Measurements from ENCODE around the gene CTSD.
A peak's percentile ranks its signal among the peaks of the same experiment; 100 is the strongest.

Gene CTSD

GRCh38 chr11:1773131-1773993, 9.6 kb upstream of the CTSD start:
- no peaks in the 10 kb centered on the region for H3K27me3 ChIP-seq (replicated peaks)
- in situ Hi-C loops (cut with HindIII; ENCODE audit: low pct_ligation_motif_present, low sequenced_read_pairs) = no loop called here
- no peak overlapping the region for H3K27ac ChIP-seq
- no peak overlapping the region for H3K4me3 ChIP-seq (ENCODE audit: low read depth, low read length)
- no peak for TF ChIP-seq CTCF (IDR thresholded peaks at IDR 0.05; ENCODE audit: low read depth, low read length, missing control alignments)
- no peak for DNase-seq
- H3K36me3 ChIP-seq (replicated peaks) = no peaks in the 10 kb centered on the region

- in situ Hi-C loops (cut with HindIII; ENCODE audit: low pct_ligation_motif_present, low sequenced_read_pairs) = no loop called here
- peak overlapping the region; percentile 55 for H3K27ac ChIP-seq
- peak overlapping the region; percentile 9 for H3K4me3 ChIP-seq (ENCODE audit: low read depth, low read length)
- DNase-seq = peak; percentile 88
- no peaks in the 10 kb centered on the region for H3K27me3 ChIP-seq (replicated peaks)
- no peaks in the 10 kb centered on the region for H3K36me3 ChIP-seq (replicated peaks)
- no peak for TF ChIP-seq CTCF (IDR thresholded peaks at IDR 0.05; ENCODE audit: low read depth, low read length, missing control alignments)
Measured at GRCh38 chr11:1772270-1773130, 8.8 kb upstream of the CTSD start.

GRCh38 chr11:1771700-1772099, 8.0 kb upstream of the CTSD start:
- Histone ChIP-seq H3K4me3 (ENCODE audit: low read depth, low read length) (no peak overlapping the region), H3K27ac (peak overlapping the region; percentile 55), H3K36me3 (replicated peaks) (no peaks in the 10 kb centered on the region), H3K27me3 (replicated peaks) (no peaks in the 10 kb centered on the region)
- DNase-seq = peak; percentile 34
- TF ChIP-seq CTCF (IDR thresholded peaks at IDR 0.05; ENCODE audit: low read depth, low read length, missing control alignments) = no peak
- in situ Hi-C loops (cut with HindIII; ENCODE audit: low pct_ligation_motif_present, low sequenced_read_pairs) = no loop called here

- in situ Hi-C loops (cut with HindIII; ENCODE audit: low pct_ligation_motif_present, low sequenced_read_pairs) = no loop called here
- Histone ChIP-seq H3K27ac (no peak overlapping the region), H3K27me3 (replicated peaks) (no peaks in the 10 kb centered on the region), H3K4me3 (ENCODE audit: low read depth, low read length) (no peak overlapping the region), H3K36me3 (replicated peaks) (no peaks in the 10 kb centered on the region)
- DNase-seq = no peak
- no peak for TF ChIP-seq CTCF (IDR thresholded peaks at IDR 0.05; ENCODE audit: low read depth, low read length, missing control alignments)
Measured at GRCh38 chr11:1771273-1771672, 7.5 kb upstream of the CTSD start.

- TF ChIP-seq CTCF (IDR thresholded peaks at IDR 0.05; ENCODE audit: low read depth, low read length, missing control alignments) = no peak
- H3K27ac ChIP-seq = no peak overlapping the region
- no peaks in the 10 kb centered on the region for H3K36me3 ChIP-seq (replicated peaks)
- H3K4me3 ChIP-seq (ENCODE audit: low read depth, low read length) = no peak overlapping the region
- no peaks in the 10 kb centered on the region for H3K27me3 ChIP-seq (replicated peaks)
- in situ Hi-C loops (cut with HindIII; ENCODE audit: low pct_ligation_motif_present, low sequenced_read_pairs) = no loop called here
- DNase-seq = no peak
Measured at GRCh38 chr11:1770528-1770927, 6.8 kb upstream of the CTSD start.
